Neural cell (in vitro differentiated cells): ENCODE data around the gene MS4A7. TPM values are rescaled to one million over a fixed set of nuclear protein-coding genes. Genes with fewer than 3 reads are reported as not detected.

Experiments used
- H2AFZ ChIP-seq: fragments of 200-600, 300-800 bp; sonication (generic), shearing (Covaris generic); 2 replicates; pipeline ENCODE4 v1.6.0; 2014; ENCODE audit warnings: low read depth, mild to moderate bottlenecking, antibody characterized with exemption, low read length, moderate library complexity
- H3F3A ChIP-seq: fragments of 200-600 bp; shearing (Covaris generic); 2 replicates; pipeline ENCODE4 v1.6.1; 2016; ENCODE audit warnings: mild to moderate bottlenecking, moderate library complexity, mixed read lengths, antibody characterized with exemption, low read length; ENCODE audit not compliant: insufficient read depth, poor library complexity, severe bottlenecking
- H3K27ac ChIP-seq: fragments of 200-600, 300-800 bp; sonication (generic), shearing (Covaris generic); 2 replicates; pipeline ENCODE4 v1.5.1; 2014; ENCODE audit warnings: mild to moderate bottlenecking, low read length, moderate library complexity
- H3K27me3 ChIP-seq: fragments of 300-800, 200-600 bp; sonication (generic), shearing (Covaris generic); 2 replicates; pipeline ENCODE4 v1.6.0; 2014; ENCODE audit warnings: mild to moderate bottlenecking, low read depth, low read length, moderate library complexity; ENCODE audit not compliant: insufficient read depth
- H3K36me3 ChIP-seq: fragments of 300-800, 200-600 bp; sonication (generic), shearing (Covaris generic); 2 replicates; pipeline ENCODE4 v1.5.1; 2014; ENCODE audit warnings: mild to moderate bottlenecking, antibody characterized with exemption, low read length, moderate library complexity; ENCODE audit not compliant: insufficient read depth
- H3K4me2 ChIP-seq: fragments of 300-800, 200-600 bp; sonication (generic), shearing (Covaris generic); 2 replicates; pipeline ENCODE4 v1.6.0; 2014; ENCODE audit warnings: mild to moderate bottlenecking, low read length
- H3K4me3 ChIP-seq: fragments of 300-800, 200-600 bp; sonication (generic), shearing (Covaris generic); 2 replicates; pipeline ENCODE4 v1.5.1; 2014; ENCODE audit warnings: mild to moderate bottlenecking, low read length, moderate library complexity
- H3K79me2 ChIP-seq: fragments of 200-600 bp; shearing (Covaris generic); replicated peaks from 2 replicates; pipeline ENCODE4 v1.6.0; 2014; ENCODE audit warnings: mild to moderate bottlenecking, low read length, moderate library complexity; ENCODE audit not compliant: insufficient read depth
- H3K9ac ChIP-seq: fragments of 300-800, 200-600 bp; sonication (generic), shearing (Covaris generic); 2 replicates; pipeline ENCODE4 v1.6.1; 2016; ENCODE audit warnings: mild to moderate bottlenecking, low read length, mixed read lengths
- H3K9me2 ChIP-seq: fragments of 200-600 bp; shearing (Covaris generic); 2 replicates; pipeline ENCODE4 v1.6.1; 2016; ENCODE audit warnings: mild to moderate bottlenecking, low read length, mixed read lengths; ENCODE audit not compliant: insufficient read depth
- H3K9me3 ChIP-seq: fragments of 200-600, 300-800 bp; sonication (generic), shearing (Covaris generic); 2 replicates; pipeline ENCODE4 v1.6.1; 2016; ENCODE audit warnings: mild to moderate bottlenecking, mixed run types, low read length, moderate library complexity, mixed read lengths
- H4K20me1 ChIP-seq: fragments of 200-600 bp; shearing (Covaris generic); 2 replicates; pipeline ENCODE4 v1.6.1; 2016; ENCODE audit warnings: mild to moderate bottlenecking, mixed run types; ENCODE audit not compliant: insufficient read depth
- CTCF ChIP-seq: fragments of 450-650 bp; IDR thresholded peaks from 2 replicates; pipeline ENCODE4 v1.5.1; 2014; ENCODE audit warnings: antibody characterized with exemption, mild to moderate bottlenecking, moderate library complexity; ENCODE audit not compliant: poor library complexity, severe bottlenecking
- EP300 ChIP-seq: fragments of 450-650 bp; conservative IDR thresholded peaks from 2 replicates; pipeline ENCODE4 v1.6.1; 2014; ENCODE audit warnings: antibody characterized with exemption, mild to moderate bottlenecking, moderate library complexity; ENCODE audit not compliant: poor library complexity, severe bottlenecking
- EZH2 ChIP-seq: fragments of 200-600, 300-800 bp; shearing (Covaris generic), sonication (generic); IDR thresholded peaks from 2 replicates; pipeline ENCODE4 v1.6.1; 2014; ENCODE audit warnings: antibody characterized with exemption, low read length, borderline replicate concordance, mild to moderate bottlenecking; ENCODE audit not compliant: insufficient read depth, poor library complexity, severe bottlenecking
- MXI1 ChIP-seq: fragments of 450-650 bp; conservative IDR thresholded peaks from 2 replicates; pipeline ENCODE4 v1.6.1; 2014; ENCODE audit warnings: antibody characterized with exemption, mild to moderate bottlenecking; ENCODE audit not compliant: poor library complexity, severe bottlenecking
- POLR2AphosphoS5 ChIP-seq: IDR thresholded peaks from 2 replicates; pipeline ENCODE4 v1.6.1; 2012
- RAD21 ChIP-seq: fragments of 450-650 bp; conservative IDR thresholded peaks from 2 replicates; pipeline ENCODE4 v1.6.1; 2014; ENCODE audit warnings: antibody characterized with exemption, mild to moderate bottlenecking, moderate library complexity
- REST ChIP-seq: IDR thresholded peaks from 2 replicates; pipeline ENCODE4 v1.6.1; 2012; ENCODE audit warnings: borderline replicate concordance
- SMC3 ChIP-seq: fragments of 450-650 bp; conservative IDR thresholded peaks from 2 replicates; pipeline ENCODE4 v1.6.1; 2014; ENCODE audit warnings: antibody characterized with exemption, mild to moderate bottlenecking, moderate library complexity; ENCODE audit not compliant: poor library complexity
- TAF1 ChIP-seq: IDR thresholded peaks from 2 replicates; pipeline ENCODE4 v1.6.1; 2012; ENCODE audit warnings: low read depth
- polyA plus RNA-seq: library from polyadenylated mRNA; depleted of rRNA; stranded (reverse); fragments of >200 nt; gene quantifications from 2 replicates; pipeline ENCODE4 v1.2.3, GENCODE V29; 2014

Gene MS4A7
- polyA plus RNA-seq, 1 donor from 2014 or later: not detected

GRCh38 chr11:60396382-60396781 is 18.1 kb downstream of the MS4A7 start, which contains the start of gene MS4A14:
TSS of gene MS4A14 (plus strand) at chr11:60396459. CDS start at chr11:60396579, 120 bp downstream.
- no peak within 1 kb of the TSS for H3K4me3 ChIP-seq
- H3K79me2 ChIP-seq: no peaks in the 10 kb centered on the region
- no peaks in the 10 kb centered on the region for H3K9me2 ChIP-seq
- TF ChIP-seq POLR2AphosphoS5 (no peak), SMC3 (no peak), EZH2 (no peak), TAF1 (no peak), MXI1 (no peak), REST (no peak), EP300 (no peak)
- H2AFZ ChIP-seq: no peak within 1 kb of the TSS
- H3K36me3 ChIP-seq: no peaks in the 10 kb centered on the region
- H3K9me3 ChIP-seq: no peaks in the 10 kb centered on the region
- H3K4me2 ChIP-seq: no peak within 1 kb of the TSS
- H3F3A ChIP-seq: no peaks in the 10 kb centered on the region
- H3K27me3 ChIP-seq: peaks cover 5% of the 10 kb centered on the region
- no peak within 1 kb of the TSS for H3K9ac ChIP-seq
- H4K20me1 ChIP-seq: no peaks in the 10 kb centered on the region
- H3K27ac ChIP-seq: no peak within 1 kb of the TSS

GRCh38 chr11:60396799-60397198 is 18.5 kb downstream of the MS4A7 start:
- no peak overlapping the region for H2AFZ ChIP-seq
- H3K27ac ChIP-seq: no peak overlapping the region
- no peaks in the 10 kb centered on the region for H4K20me1 ChIP-seq
- TF ChIP-seq REST: no peak
- no peak for TF ChIP-seq RAD21
- TF ChIP-seq SMC3: no peak
- TF ChIP-seq POLR2AphosphoS5: no peak
- no peak for TF ChIP-seq MXI1
- TF ChIP-seq EZH2: no peak
- TF ChIP-seq EP300: no peak
- no peak for TF ChIP-seq TAF1
- no peak for TF ChIP-seq CTCF
- H3K9me3 ChIP-seq: no peaks in the 10 kb centered on the region
- H3K4me2 ChIP-seq: no peak overlapping the region
- H3K36me3 ChIP-seq: no peaks in the 10 kb centered on the region
- no peak overlapping the region for H3K9ac ChIP-seq
- no peaks in the 10 kb centered on the region for H3K79me2 ChIP-seq
- no peaks in the 10 kb centered on the region for H3K9me2 ChIP-seq
- peaks cover 5% of the 10 kb centered on the region for H3K27me3 ChIP-seq
- H3F3A ChIP-seq: no peaks in the 10 kb centered on the region
- no peak overlapping the region for H3K4me3 ChIP-seq
